Panc1 (cell line): ENCODE results near the gene RSPH6A. TPM values are rescaled to one million over a fixed set of nuclear protein-coding genes. Genes with fewer than 3 reads are reported as not detected.

ENCODE experiments used
- ATAC-seq: fragments of 200-7000 bp; cut with Tn5 transposase; 2 replicates; pipeline ENCODE4 v1.9.1; 2020; ENCODE audit warnings: mild to moderate bottlenecking, moderate library complexity
- Bru-seq: library from RNA; stranded (reverse); fragments of 400-500 nt; gene quantifications from one replicate; lab custom pipeline; 2021; lab: Mats Ljungman, UMichigan
- BruChase-seq, 2 experiments: library from RNA; stranded (reverse); fragments of 400-500 nt; gene quantifications; one replicate each; lab custom pipeline; 2021; lab: Mats Ljungman, UMichigan
- BruUV-seq: library from RNA; stranded (reverse); fragments of 400-500 nt; replicated peaks from 2 replicates; lab custom pipeline; 2021; lab: Mats Ljungman, UMichigan
- CTCF ChIA-PET: fragments of 300-600 bp; sonication (Branson Sonifier 250); formaldehyde crosslinking; loops from one replicate; lab custom pipeline; 2022; ENCODE audit warnings: antibody characterized with exemption; lab: Charles Lee
- POLR2A ChIA-PET: fragments of 300-600 bp; sonication (Branson Sonifier 250); formaldehyde crosslinking; loops from one replicate; lab custom pipeline; 2022; ENCODE audit warnings: antibody characterized with exemption; lab: Charles Lee
- DNase-seq: peaks from one replicate; pipeline ENCODE4 v3.0.0-alpha.2; 2010; ENCODE audit warnings: low read depth, low spot score
- H3K27ac ChIP-seq: 2 replicates; pipeline ENCODE4 v1.5.1; 2011; ENCODE audit warnings: mild to moderate bottlenecking, low read length, inconsistent platforms
- H3K27me3 ChIP-seq: fragments of 200-500 bp; sonication (Bioruptor generic); 2 replicates; pipeline ENCODE4 v1.6.0; 2014; ENCODE audit warnings: low read length, inconsistent platforms; ENCODE audit not compliant: control insufficient read depth, insufficient read depth
- H3K36me3 ChIP-seq: fragments of 200-500 bp; sonication (Bioruptor generic); 2 replicates; pipeline ENCODE4 v1.5.1; 2014; ENCODE audit warnings: inconsistent platforms, mild to moderate bottlenecking, low read length, moderate library complexity; ENCODE audit not compliant: control insufficient read depth, insufficient read depth
- H3K4me1 ChIP-seq: 2 replicates; pipeline ENCODE4 v1.5.1; 2011; ENCODE audit warnings: inconsistent platforms, mild to moderate bottlenecking, low read length, moderate library complexity; ENCODE audit not compliant: control insufficient read depth, insufficient read depth
- H3K4me3 ChIP-seq, 2 experiments: 2 replicates each; pipeline ENCODE4 v1.5.1; 2011 to 2012; ENCODE audit warnings: low read depth in 2 of 2, low read length in 2 of 2, mild to moderate bottlenecking in 2 of 2, inconsistent platforms in 1 of 2, moderate library complexity in 1 of 2
- H3K9me3 ChIP-seq: fragments of 200-500 bp; sonication (Bioruptor generic); 2 replicates; pipeline ENCODE4 v1.5.1; 2014; ENCODE audit warnings: low read depth, mild to moderate bottlenecking, inconsistent platforms, low read length, moderate library complexity; ENCODE audit not compliant: control insufficient read depth, insufficient read depth
- CTCF ChIP-seq: fragments of 450-650 bp; IDR thresholded peaks from 2 replicates; pipeline ENCODE4 v1.5.1; 2017; ENCODE audit warnings: mild to moderate bottlenecking
- POLR2AphosphoS5 ChIP-seq: IDR thresholded peaks from 2 replicates; pipeline ENCODE4 v1.6.1; 2012; ENCODE audit warnings: mild to moderate bottlenecking, low read depth, low read length, moderate library complexity
- REST ChIP-seq, 2 experiments: IDR thresholded peaks; 2 replicates each; pipeline ENCODE4 v1.6.1; 2011 to 2012; ENCODE audit warnings: low read depth in 2 of 2, control low read depth in 1 of 2, low read length in 1 of 2, mild to moderate bottlenecking in 1 of 2, moderate library complexity in 1 of 2; ENCODE audit not compliant: insufficient read depth in 1 of 2
- SIN3A ChIP-seq: IDR thresholded peaks from 2 replicates; pipeline ENCODE4 v1.6.1; 2012; ENCODE audit warnings: low read depth, mild to moderate bottlenecking, low read length, moderate library complexity, borderline replicate concordance; ENCODE audit not compliant: insufficient read depth
- TCF7L2 ChIP-seq: IDR thresholded peaks from 2 replicates; pipeline ENCODE4 v1.6.1; 2011; ENCODE audit warnings: mild to moderate bottlenecking, low read depth, low read length, inconsistent platforms
- in situ Hi-C: cut with HindIII; loops from 2 replicates; pipeline ENCODE4 v1.10.0; 2016; ENCODE audit warnings: low sequenced_read_pairs, low pct_unique_long_range_greater_than_20kb
- intact Hi-C: fragments of 100-400 bp; cut with micrococcal nuclease; formaldehyde crosslinking; loops from one replicate; pipeline ENCODE4 v1.10.0; 2022; ENCODE audit not compliant: unreplicated experiment
- long read RNA-seq: library from polyadenylated mRNA; unstranded; transcript quantifications from one replicate; pipeline ENCODE4 v2.0.0, GENCODE V29; 2021; ENCODE audit not compliant: unreplicated experiment
- polyA plus RNA-seq: library from polyadenylated mRNA; unstranded; fragments of >200 nt; gene quantifications from one replicate; pipeline ENCODE4 v1.2.1, GENCODE V29; 2012; ENCODE audit warnings: missing spikeins; ENCODE audit not compliant: insufficient read length
- total RNA-seq: library from RNA; stranded (reverse); gene quantifications from one replicate; pipeline ENCODE4 v1.2.1, GENCODE V29; 2021; ENCODE audit not compliant: unreplicated experiment

The RSPH6A gene
- total RNA-seq: not detected
- polyA plus RNA-seq: not detected
- percentile 16 among the genes with signal in this experiment for Bru-seq, nascent RNA
- percentile 2 among the genes with signal in this experiment for BruChase-seq, experiment 1, labeled RNA remaining after a 2-hour chase
- BruChase-seq, experiment 2, labeled RNA remaining after a 6-hour chase: percentile 18 among the genes with signal in this experiment
- long read RNA-seq: 0 reads

GRCh38 chr19:45814851-45815480, at the start of gene RSPH6A:
Gene RSPH6A (minus strand): TSS chr19:45815308. CDS start chr19:45815176, 132 bp downstream.
- Histone ChIP-seq H3K27me3 (no peaks in the 10 kb centered on the region), H3K27ac (no peak within 1 kb of the TSS), H3K9me3 (no peaks in the 10 kb centered on the region), H3K4me1 (no peaks in the 10 kb centered on the region), H3K36me3 (no peaks in the 10 kb centered on the region), H3K4me3 (no peak within 1 kb of the TSS)
- DNase-seq: no peak
- BruUV-seq: no TSS peak
- ChIA-PET POLR2A (interaction anchor here (0.6 kb wide), 1 partner anchor 13 kb away, joined by 6 read pairs; no protein-coding TSS in a partner anchor), CTCF (no interaction called here)
- intact Hi-C loops: no loop called here
- no peak for TF ChIP-seq CTCF
- no peak for TF ChIP-seq SIN3A
- TF ChIP-seq POLR2AphosphoS5: no peak
- no peak for TF ChIP-seq TCF7L2
- TF ChIP-seq REST (IDR thresholded peaks at IDR 0.05; ENCODE audit: insufficient read depth in 1 of 2, low read depth in 2 of 2, low read length in 1 of 2): no peak
- no peak for ATAC-seq
- in situ Hi-C loops: no loop called here

GRCh38 chr19:45864629-45865082, 49.5 kb upstream of the RSPH6A start:
- Histone ChIP-seq H3K27me3 (no peaks in the 10 kb centered on the region; the same call in 1 of the 2 replicates), H3K9me3 (no peaks in the 10 kb centered on the region), H3K27ac (no peak overlapping the region), H3K4me1 (peaks cover 4% of the 10 kb centered on the region; the same call in 1 of the 2 replicates), H3K36me3 (no peaks in the 10 kb centered on the region; the same call in 1 of the 2 replicates), H3K4me3 (peak overlapping the region; percentile 24 to 95; a peak in 2 of 4 replicates)
- BruUV-seq: no TSS peak
- TF ChIP-seq TCF7L2: no peak
- TF ChIP-seq POLR2AphosphoS5: no peak
- TF ChIP-seq SIN3A: no peak
- TF ChIP-seq REST (IDR thresholded peaks at IDR 0.05; ENCODE audit: insufficient read depth in 1 of 2, low read depth in 2 of 2, low read length in 1 of 2): no peak
- no peak for TF ChIP-seq CTCF
- POLR2A ChIA-PET: no interaction called here
- intact Hi-C loops: no loop called here
- CTCF ChIA-PET: interaction anchor here (0.6 kb wide), 1 partner anchor 95 kb away, joined by 7 read pairs; no protein-coding TSS in a partner anchor
- no peak for ATAC-seq
- in situ Hi-C loops: no loop called here
- no peak for DNase-seq
